Measurements from ENCODE around the gene EXOC4.
"Not testable (repeated sequence)": the region's sequence is repeated elsewhere in the genome, so short reads cannot be mapped to it uniquely, and the experiment has no call there.

Gene EXOC4

GRCh38 chr7:133957845-133958244 is 705.0 kb downstream of the EXOC4 start:
- DNase-seq (ENCODE audit: extremely low read depth in 1 of 2, low read depth in 1 of 2): no peak

DNA sequence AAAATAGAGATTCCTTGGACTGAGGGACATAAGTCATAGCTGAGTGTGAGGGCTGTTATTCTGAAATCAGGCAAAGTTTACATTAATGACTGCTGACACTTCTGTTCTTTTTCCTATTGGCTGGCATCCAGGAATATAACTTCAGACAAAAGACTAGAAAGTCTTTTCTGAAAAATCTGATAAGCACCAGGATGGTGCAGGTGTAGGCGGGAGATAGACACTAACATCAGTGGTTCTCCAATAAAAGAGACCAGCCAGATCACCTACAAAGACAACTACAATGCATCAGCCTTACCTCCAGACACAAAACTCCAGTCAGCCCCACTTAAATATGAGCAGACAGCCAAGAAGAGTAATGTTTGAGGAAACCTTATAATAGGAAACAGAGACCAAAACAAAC is 705.9 kb downstream of the EXOC4 start:
- no peak for DNase-seq (ENCODE audit: extremely low read depth in 1 of 2, low read depth in 1 of 2)

GRCh38 chr7:133959505-133959904 is 706.6 kb downstream of the EXOC4 start:
- no peak for DNase-seq (ENCODE audit: extremely low read depth in 1 of 2, low read depth in 1 of 2)

- no peak for DNase-seq (ENCODE audit: extremely low read depth in 1 of 2, low read depth in 1 of 2)
Observed at GRCh38 chr7:133961724-133962123, 708.8 kb downstream of the EXOC4 start.

- DNase-seq (ENCODE audit: extremely low read depth in 1 of 2, low read depth in 1 of 2): no peak
Observed at GRCh38 chr7:133962646-133963045, 709.8 kb downstream of the EXOC4 start.

DNA sequence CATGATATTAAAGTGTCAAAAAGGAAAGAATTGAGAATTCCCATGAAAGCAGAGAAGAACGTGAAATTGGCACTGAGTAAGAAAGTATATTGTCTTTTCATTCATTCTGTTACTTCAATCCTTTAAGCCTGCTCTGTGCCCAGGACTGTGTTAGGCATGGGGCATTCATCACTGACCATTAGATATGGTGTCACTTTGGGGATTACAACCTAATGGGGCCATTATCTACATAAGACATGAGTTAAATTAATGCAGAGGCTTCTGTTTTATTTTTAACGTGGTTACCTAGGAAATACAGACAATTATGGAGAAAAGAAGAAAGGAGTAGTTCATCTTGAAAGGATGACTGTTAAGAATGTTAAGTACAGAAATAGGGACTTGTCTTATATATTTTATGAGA is 710.8 kb downstream of the EXOC4 start:
- no peak for DNase-seq (ENCODE audit: extremely low read depth in 1 of 2, low read depth in 1 of 2)

GRCh38 chr7:133971625-133972024 is 718.7 kb downstream of the EXOC4 start:
- no peak for DNase-seq (ENCODE audit: extremely low read depth in 1 of 2, low read depth in 1 of 2)

DNA sequence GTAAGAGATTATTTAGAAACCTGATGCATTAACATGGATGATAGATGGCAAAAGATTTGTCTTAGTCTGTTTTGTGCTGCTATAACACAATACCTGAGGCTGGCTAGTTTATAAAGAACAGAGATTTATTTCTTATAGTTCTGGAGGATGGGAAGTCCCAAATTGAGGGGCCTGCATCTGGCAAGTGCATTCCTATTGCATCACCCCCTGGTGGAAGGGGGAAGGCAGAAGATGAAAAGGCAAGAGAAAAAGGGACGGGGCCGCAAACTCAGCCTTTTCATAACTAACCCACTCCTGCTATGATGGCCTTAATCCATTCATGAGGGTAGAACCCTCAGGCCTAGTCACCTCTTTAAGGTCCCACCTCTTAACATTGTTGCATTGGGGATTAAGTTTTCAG is 720.8 kb downstream of the EXOC4 start:
- no peak for DNase-seq (ENCODE audit: extremely low read depth in 1 of 2, low read depth in 1 of 2)

DNA sequence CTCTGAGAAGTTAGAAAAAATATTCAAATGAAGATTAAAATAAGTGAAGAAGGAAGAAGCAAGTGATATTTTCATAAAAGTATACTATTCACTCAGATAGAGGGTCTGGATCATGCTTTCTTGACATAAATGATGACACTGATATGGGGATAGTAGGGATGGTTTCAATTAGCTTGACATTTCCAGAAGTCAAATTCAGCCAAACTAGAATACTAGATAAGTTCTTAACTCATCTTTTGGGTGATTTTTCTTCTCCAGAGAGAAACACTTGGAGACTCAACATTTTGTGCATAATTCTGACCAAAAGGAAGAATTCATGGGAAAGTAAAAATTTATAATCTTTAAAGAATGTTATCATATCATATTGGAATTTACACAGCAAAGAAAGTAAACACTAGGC is 722.3 kb downstream of the EXOC4 start:
- DNase-seq (ENCODE audit: extremely low read depth in 1 of 2, low read depth in 1 of 2): no peak

DNA sequence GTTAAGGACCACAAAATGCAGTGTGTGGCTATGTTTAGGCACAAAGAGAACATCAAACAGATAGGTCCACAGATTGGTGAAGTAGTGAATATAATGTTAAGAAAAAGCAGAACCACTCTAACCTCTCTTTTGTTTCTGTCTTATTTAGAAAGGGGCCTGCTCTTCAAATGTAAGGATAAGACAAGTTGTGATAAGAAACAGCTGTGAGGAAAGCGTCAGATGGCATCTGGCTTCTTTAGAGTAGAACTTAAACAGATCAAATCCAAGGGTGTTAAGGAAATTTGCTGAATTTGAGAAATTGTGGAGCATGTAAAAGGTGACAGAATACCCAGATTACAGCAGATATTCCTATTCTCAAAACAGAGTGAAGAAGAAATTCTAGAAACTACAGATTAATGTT is 723.3 kb downstream of the EXOC4 start:
- no peak for DNase-seq (ENCODE audit: extremely low read depth in 1 of 2, low read depth in 1 of 2)

DNA sequence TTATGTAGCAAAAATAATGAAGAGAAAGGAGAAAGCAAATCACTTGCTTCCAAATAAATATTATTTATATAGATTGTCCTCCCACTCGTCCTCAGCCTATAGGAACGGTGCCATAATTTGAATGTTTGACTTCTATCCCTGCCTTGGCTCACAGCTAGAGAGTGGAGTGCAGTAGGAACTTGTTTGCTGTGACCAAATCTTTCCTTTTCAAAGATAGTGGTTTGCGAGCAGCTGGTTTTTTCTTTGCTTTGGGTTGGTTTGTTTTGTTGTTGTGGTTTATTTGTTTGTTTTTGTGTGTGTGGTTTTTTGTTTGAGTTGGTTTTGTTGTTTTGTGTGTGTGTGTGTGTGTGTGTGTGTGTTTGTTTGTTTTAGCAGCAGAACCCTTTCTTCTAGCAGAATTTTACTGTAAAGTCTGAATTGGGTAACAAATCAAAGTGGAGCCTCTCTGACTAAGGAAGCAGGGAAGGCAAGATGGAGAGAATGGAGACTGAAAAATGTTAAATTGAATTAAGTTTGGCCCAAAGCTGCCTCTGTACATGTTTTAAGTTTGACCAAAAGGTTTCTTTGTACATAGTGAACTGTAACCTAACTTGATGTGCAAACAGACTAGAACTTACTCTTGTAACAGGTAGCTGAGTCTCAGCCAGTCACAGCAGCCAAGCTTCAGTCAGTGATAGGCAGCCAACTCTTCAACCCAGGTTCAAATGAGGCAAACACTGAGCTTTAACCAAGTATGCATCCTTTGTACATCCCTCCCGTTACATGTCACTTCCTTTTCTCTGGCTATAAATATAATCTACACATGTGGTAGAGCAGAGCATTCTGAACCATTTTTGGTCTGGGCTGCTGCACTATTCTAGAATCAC is 724.8 kb downstream of the EXOC4 start:
- DNase-seq (ENCODE audit: extremely low read depth in 1 of 2, low read depth in 1 of 2): no peak

DNA sequence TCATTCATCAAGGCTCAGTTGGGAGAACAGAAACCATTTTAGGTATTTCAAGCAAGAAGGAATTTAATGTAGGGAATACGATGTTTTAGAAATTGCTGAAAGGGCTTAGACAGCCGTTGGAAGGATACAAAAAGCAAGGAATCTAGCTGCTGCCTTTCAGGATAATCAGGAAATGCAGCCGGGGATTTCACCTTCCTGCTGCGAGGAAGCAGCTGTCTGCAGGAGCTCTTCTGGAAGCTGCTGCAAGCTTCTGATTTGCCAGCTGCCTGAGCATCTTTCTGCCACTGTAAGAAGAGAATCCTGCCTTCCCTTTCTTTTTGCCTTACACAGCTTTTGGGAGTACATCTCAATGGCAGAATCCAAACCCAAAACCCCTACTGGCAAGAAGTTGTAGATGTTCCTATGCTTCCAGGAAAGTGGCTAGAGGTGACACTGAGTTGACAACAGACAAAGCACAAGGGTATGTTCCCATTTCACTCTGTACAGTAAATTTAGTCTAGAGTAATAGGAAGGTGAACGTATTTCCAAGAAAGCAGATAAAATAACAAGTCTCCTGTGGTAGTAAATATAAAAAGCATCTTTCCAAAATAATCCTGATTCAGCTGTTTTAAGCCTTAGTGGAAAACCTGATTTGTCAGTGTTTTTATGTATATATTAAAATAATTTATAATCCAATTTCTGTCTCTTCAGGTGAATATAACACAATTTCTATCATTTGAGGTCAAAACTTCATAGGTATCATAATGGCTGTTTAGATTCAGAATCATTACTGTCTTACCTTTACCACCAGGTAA is 725.8 kb downstream of the EXOC4 start:
- no peak for DNase-seq (ENCODE audit: extremely low read depth in 1 of 2, low read depth in 1 of 2)

DNA sequence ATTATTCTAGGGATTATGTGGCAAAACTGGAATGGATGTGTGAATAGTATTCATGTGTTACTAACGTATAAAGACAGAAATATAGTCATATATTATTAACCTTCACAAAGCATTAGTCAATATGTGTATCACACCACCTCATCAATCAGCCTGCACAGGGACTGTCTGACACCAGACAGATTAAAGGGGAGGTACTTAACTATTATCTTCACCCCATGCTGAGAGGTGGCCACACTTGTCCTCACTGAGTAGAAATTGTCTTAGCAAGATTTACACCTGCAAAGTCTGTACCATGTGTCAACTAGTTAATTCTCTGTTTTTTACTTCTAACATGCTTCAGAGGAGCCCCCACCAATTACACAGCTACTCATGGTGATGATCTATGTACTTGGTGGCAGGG is 727.9 kb downstream of the EXOC4 start:
- no peak for DNase-seq (ENCODE audit: extremely low read depth in 1 of 2, low read depth in 1 of 2)

- DNase-seq (ENCODE audit: extremely low read depth in 1 of 2, low read depth in 1 of 2): no peak
Observed at GRCh38 chr7:133983685-133984419, 731.0 kb downstream of the EXOC4 start.

DNA sequence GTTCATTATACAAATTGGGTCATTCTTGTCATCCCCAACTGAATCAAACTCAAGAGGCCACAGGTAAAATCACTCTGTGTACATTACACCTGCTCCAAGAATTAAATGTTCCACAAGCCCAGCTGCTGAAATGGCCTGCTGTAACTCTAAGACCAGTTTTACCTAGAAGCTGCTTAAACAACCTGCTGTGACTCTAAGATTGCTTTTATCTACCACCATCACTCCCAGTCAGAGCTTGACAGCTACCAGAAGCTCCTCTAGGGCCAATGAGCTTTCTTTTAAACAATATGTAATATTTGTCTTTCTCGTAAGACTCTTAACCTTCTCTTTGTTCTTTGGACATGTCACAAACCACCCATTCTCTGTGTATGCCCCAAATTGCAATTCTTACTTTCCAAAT is 732.4 kb downstream of the EXOC4 start:
- no peak for DNase-seq (ENCODE audit: extremely low read depth in 1 of 2, low read depth in 1 of 2)

DNA sequence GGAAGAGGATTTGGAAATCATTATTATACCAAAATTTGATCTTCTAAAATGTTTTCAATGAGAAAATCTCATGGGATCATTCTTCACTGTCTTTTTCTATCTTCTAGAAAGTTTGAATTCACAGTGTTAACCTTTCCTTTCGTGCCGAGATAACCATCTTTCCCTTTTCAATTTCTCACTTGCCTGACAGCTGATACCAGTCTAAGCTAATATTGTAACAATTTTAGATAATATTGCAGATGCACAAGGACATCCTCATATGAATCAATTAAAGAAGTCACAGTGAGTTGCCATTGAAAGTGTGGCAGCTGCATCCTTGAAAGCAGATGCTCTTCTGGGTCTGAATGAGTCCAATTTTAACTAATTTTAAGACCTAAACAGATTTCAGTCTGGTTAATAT is 734.7 kb downstream of the EXOC4 start:
- DNase-seq (ENCODE audit: extremely low read depth in 1 of 2, low read depth in 1 of 2): no peak

GRCh38 chr7:133993547-133993946 is 740.7 kb downstream of the EXOC4 start:
- DNase-seq (ENCODE audit: extremely low read depth in 1 of 2, low read depth in 1 of 2): no peak

- not testable (repeated sequence) for DNase-seq (ENCODE audit: extremely low read depth in 1 of 2, low read depth in 1 of 2)
Observed at GRCh38 chr7:133994100-133994499, 741.2 kb downstream of the EXOC4 start.

- no peak for DNase-seq (ENCODE audit: extremely low read depth in 1 of 2, low read depth in 1 of 2)
Observed at GRCh38 chr7:133997463-133997862, 744.6 kb downstream of the EXOC4 start.

DNA sequence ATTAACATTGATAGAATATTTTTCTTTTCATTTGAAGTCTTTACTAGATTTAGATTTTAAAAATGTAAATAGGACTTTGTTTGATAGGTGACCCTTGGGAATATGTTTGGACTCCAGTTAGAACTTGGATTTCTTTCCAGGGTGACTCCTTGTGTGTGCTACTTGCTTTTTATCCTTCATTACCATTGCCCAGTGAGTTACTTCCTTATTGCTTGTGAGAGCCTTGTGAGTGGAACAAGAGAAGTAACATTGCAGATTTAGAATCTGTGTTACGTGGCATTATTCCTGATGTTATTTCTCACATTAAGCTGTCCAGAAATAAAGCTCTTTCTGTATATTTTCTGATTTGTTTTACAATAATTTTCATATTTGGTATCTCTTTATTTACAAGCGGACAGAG is 746.3 kb downstream of the EXOC4 start:
- DNase-seq (ENCODE audit: extremely low read depth in 1 of 2, low read depth in 1 of 2): no peak

DNA sequence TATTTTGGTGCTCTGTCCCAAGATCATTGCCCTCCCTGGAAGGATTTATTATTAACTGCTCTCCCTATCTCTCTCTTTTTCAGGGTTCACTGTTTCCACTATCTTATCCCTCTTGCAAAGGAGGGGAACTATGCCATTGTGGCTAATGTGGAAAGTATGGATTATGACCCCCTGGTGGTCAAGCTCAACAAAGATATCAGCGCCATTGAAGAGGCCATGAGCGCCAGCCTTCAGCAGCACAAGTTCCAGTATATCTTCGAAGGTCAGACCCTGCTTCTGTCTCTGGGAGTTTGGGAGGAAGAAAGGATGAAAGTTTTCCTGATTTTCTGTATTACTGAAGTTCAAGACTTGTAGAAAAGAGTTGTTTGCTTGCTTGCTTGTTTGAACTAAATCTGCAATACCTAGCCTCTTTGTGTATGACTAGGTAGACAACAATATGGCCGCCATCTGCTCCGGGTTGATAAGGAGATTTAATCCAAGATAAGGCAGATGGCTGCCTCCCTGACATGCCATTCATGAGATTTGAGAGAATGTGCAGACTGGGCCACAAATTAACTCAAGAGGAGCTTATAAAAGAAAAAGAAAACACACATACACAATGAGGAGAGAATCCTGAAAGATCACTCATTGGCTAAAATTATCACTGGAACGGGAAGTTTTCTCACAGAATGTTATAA is 752.1 kb downstream of the EXOC4 start:
- no peak for DNase-seq (ENCODE audit: extremely low read depth in 1 of 2, low read depth in 1 of 2)
